IgD-negative memory B cell (primary cell): Measurements from ENCODE around the gene STX10. TPM values are rescaled to one million over a fixed set of nuclear protein-coding genes. Genes with fewer than 3 reads are reported as not detected.

Source experiments
- H3K27ac Mint-ChIP-seq, 3 donors: one replicate each; pipeline ENCODE4 v1.8.0; 2020 to 2022; ENCODE audit warnings: mild to moderate bottlenecking in 3 of 3, mixed read lengths in 3 of 3, moderate library complexity in 1 of 3
- H3K27me3 Mint-ChIP-seq: one replicate; pipeline ENCODE4 v1.8.0; 2021; ENCODE audit warnings: mixed read lengths
- H3K36me3 Mint-ChIP-seq: one replicate; pipeline ENCODE4 v1.8.0; 2020; ENCODE audit warnings: mild to moderate bottlenecking, mixed read lengths
- H3K4me1 Mint-ChIP-seq, 3 donors: one replicate each; pipeline ENCODE4 v1.8.0; 2020 to 2022; ENCODE audit warnings: mixed read lengths in 3 of 3, mild to moderate bottlenecking in 1 of 3
- H3K4me3 Mint-ChIP-seq, 4 donors: one replicate each; pipeline ENCODE4 v1.8.0; 2020 to 2022; ENCODE audit warnings: mild to moderate bottlenecking in 4 of 4, mixed read lengths in 4 of 4, moderate library complexity in 3 of 4
- H3K9me3 Mint-ChIP-seq, 3 donors: one replicate each; pipeline ENCODE4 v1.8.0; 2020 to 2021; ENCODE audit warnings: mixed read lengths in 3 of 3, mild to moderate bottlenecking in 1 of 3
- polyA plus RNA-seq: library from polyadenylated mRNA; unstranded; fragments of 300-500 nt; fragmentation: Illumina TruSeq; gene quantifications from one replicate; pipeline ENCODE4 v1.2.3, GENCODE V29; 2021

STX10 gene
- polyA plus RNA-seq, 1 donor from 2014 or later: 52.8 TPM

DNA sequence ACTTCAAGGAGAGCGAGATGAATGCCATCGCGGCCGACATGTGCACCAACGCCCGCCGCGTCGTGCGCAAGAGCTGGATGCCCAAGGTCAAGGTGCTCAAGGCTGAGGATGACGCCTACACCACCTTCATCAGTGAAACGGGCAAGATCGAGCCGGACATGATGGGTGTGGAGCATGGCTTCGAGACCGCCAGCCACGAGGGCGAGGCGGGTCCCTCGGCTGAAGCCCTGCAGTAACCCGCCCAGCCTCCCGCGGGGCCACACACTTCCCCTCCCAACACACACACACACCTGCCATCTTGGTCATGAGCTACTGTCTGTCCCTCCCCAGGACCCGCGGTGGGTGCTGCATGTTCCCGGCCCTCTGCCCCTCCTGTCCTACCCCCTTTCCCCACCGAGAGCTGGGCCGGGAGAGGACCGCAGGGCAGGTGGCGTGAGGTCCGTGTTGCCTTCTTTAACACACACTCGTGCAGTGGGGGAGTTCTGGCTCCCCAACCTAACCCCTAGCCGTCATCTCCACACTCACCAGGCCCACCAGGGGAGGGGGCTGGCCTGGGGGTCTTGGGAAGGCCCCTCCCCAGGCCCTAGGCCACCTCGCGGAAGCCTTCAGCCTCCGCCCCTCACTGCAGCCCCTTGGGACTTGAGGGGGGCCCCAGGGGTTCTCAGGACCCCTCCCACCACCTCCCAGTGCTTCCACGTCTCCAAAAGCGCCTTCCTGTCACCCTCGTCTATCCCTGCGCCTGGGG is 11.8 kb downstream of the STX10 start:
- peaks cover 0 to 4% (median 3%) of the 10 kb centered on the region in 3 donors for H3K4me1 Mint-ChIP-seq
- H3K27me3 Mint-ChIP-seq: no peaks in the 10 kb centered on the region
- H3K4me3 Mint-ChIP-seq: no peak overlapping the region
- H3K27ac Mint-ChIP-seq: no peak overlapping the region
- H3K36me3 Mint-ChIP-seq: no peaks in the 10 kb centered on the region
- H3K9me3 Mint-ChIP-seq: no peaks in the 10 kb centered on the region

DNA sequence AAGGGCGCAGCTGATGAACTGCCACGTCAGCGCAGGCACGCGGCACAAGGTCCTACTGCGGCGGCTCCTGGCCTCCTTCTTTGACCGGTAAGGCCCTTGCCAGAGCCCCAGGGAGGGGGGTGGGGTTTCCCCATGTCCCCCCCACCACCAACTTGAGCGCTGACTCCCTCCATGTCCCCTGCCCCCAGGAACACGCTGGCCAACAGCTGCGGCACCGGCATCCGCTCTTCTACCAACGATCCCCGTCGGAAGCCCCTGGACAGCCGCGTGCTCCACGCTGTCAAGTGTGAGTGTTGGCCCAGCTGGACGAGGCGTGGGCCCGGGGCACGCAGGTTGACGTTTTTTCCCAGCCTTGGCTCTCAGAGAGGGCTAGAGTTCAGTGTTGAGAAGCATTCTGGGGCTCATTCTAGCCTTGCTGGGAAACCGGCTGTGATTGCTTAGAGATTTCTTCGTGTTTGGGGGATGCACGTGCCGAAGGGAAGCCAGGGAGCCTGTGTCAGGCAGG is 12.8 kb downstream of the STX10 start:
- H3K36me3 Mint-ChIP-seq: no peaks in the 10 kb centered on the region
- H3K27me3 Mint-ChIP-seq: no peaks in the 10 kb centered on the region
- peaks cover 3 to 10% (median 3%) of the 10 kb centered on the region in 3 donors for H3K4me1 Mint-ChIP-seq
- peak overlapping the region in 1 of 3 donors; percentile 39 for H3K27ac Mint-ChIP-seq
- H3K4me3 Mint-ChIP-seq: no peak overlapping the region
- no peaks in the 10 kb centered on the region for H3K9me3 Mint-ChIP-seq

DNA sequence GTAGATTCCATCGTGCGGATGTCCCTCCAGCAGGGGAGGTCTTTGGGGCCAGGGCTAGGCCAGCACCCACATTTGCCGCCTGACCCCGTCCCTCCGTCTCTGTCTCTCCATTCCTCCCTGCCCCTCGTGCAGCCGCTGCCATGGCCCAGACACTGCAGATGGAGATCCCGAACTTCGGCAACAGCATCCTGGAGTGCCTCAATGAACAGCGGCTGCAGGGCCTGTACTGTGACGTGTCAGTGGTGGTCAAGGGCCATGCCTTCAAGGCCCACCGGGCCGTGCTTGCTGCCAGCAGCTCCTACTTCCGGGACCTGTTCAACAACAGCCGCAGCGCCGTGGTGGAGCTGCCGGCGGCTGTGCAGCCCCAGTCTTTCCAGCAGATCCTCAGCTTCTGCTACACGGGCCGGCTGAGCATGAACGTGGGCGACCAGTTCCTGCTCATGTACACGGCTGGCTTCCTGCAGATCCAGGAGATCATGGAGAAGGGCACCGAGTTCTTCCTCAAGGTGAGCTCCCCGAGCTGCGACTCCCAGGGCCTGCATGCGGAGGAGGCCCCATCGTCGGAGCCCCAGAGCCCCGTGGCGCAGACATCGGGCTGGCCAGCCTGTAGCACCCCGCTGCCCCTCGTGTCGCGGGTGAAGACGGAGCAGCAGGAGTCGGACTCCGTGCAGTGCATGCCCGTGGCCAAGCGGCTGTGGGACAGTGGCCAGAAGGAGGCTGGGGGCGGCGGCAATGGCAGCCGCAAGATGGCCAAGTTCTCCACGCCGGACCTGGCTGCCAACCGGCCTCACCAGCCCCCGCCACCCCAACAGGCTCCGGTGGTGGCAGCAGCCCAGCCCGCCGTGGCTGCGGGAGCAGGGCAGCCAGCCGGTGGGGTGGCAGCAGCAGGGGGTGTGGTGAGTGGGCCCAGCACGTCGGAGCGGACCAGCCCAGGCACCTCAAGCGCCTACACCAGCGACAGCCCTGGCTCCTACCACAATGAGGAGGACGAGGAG is 14.8 kb downstream of the STX10 start:
- Mint-ChIP-seq H3K9me3 (no peaks in the 10 kb centered on the region), H3K4me3 (peak overlapping the region in 1 of 4 donors; percentile 23), H3K36me3 (no peaks in the 10 kb centered on the region), H3K4me1 (peaks cover 3 to 13% (median 9%) of the 10 kb centered on the region in 3 donors), H3K27me3 (no peaks in the 10 kb centered on the region), H3K27ac (no peak overlapping the region)

DNA sequence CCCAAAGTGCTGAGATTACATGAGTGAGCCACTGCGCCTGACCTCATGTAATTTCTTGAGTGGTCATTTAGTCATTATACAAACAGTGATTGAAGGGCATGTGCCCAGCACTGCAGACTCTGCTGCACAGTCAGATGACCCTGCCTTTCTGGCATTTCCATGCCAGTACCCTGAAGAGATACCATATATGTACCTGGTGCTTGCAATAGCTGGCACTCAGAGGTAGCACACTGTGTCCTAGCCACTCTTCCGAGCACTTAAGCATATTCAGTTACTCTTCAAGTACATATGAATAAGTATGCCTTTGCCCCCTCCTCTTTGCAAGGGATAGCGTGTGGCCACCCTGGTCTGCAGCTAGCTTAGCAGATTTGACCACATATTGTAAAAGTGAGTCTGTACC is 15.5 kb downstream of the STX10 start:
- Mint-ChIP-seq H3K27ac (no peak overlapping the region), H3K27me3 (no peaks in the 10 kb centered on the region), H3K4me1 (peaks cover 3 to 14% (median 10%) of the 10 kb centered on the region in 3 donors), H3K9me3 (no peaks in the 10 kb centered on the region), H3K4me3 (peak overlapping the region in 1 of 4 donors; percentile 23), H3K36me3 (no peaks in the 10 kb centered on the region)

DNA sequence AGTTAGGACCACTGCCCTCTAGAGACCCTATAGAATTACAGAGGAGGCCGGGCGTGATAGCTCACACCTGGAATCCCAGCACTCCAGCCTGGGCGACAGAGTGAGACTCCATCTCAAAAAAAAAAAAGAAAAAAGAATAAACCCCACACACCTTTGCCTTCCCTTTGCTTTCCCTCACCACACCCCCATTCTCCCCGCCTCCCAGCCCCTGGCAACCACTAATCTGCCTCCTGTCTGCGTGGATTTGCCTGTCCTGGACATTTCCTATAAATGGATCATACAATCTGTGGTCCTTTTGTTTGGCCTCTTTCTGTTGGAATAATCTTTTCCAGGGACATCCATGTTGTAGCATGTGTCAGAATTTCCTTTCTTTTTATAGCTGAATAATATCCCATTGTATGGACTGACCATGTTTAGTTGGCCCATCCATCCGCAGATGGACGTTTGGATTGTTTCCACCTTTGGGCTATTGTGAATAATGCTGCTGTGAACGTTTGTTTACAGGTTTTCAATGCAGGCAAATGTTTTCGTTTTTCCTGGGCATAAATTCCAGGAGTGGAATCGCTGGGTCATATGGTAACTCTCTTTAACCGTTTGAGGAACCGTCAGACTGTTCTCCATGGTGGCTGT is 16.8 kb downstream of the STX10 start:
- Mint-ChIP-seq H3K4me3 (no peak overlapping the region), H3K27me3 (no peaks in the 10 kb centered on the region), H3K27ac (no peak overlapping the region), H3K9me3 (no peaks in the 10 kb centered on the region), H3K36me3 (no peaks in the 10 kb centered on the region), H3K4me1 (peaks cover 7 to 15% (median 14%) of the 10 kb centered on the region in 3 donors)

DNA sequence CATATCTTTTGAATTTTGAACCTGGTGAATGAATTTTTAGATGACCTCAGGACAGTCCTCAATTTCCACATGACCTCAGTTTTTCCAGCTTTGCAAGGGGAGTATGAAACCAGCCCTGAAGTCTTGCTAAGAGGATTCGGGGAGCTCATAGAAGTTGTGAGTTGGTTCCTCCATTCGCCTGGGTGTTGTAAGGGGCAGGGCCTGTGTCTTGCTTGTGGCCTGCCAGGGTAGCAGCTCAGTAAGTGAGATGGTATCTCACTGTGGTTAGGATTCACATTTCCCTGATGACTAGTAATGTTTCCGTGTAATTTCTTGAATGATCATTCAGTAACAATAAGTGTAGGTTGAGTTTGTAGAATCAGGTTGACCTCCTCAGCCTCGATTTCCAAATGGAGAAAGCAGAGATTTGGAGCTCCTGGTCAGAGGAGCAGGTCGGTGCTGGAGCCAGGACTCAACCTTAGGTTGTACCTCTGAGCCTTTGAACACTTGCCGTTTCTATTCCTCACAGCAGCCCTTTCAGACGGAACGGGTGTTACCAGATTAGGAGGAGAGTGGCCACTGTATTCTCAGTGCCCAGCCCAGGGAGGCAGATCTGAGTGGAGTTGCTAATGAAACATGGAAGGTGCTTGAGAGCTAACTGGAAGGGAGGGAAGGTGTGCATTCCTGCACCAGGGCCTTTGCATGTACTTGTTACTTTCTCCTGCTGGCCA is 17.5 kb downstream of the STX10 start:
- Mint-ChIP-seq H3K4me3 (peak overlapping the region in 1 of 4 donors; percentile 28), H3K36me3 (no peaks in the 10 kb centered on the region), H3K27me3 (no peaks in the 10 kb centered on the region), H3K27ac (peak overlapping the region in 1 of 3 donors; percentile 57), H3K9me3 (no peaks in the 10 kb centered on the region), H3K4me1 (peaks cover 7 to 17% (median 15%) of the 10 kb centered on the region in 3 donors)

DNA sequence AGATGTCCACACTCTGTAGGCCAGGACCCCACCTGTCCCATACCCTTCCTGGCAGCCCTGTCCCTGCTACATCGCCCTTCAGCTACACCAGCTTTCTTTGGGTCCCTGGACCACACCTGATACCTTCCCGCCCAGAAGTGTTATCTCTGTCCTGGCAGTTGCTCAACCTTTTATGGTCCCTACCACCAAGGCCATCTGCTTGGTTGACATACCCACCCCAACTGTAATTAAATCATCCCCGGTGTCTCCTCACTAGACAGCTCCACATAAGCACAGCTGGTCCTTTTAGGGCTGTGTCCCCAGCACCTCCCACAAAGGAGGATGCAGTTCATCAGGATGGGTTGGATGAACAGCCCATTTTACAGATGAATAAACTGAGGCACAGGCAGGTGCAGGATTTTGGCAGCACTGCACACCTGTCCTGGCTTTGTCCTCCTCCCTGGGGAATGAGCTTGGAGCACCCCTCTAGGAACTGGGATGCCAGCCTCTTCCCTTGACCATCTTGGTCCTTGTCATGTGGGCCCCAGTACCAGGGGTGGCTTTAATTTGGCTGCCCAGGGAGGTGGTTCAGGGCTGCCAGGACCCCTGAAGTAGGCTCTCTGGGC is 19.2 kb downstream of the STX10 start:
- Mint-ChIP-seq H3K27me3 (no peaks in the 10 kb centered on the region), H3K4me3 (no peak overlapping the region), H3K4me1 (peaks cover 7 to 19% (median 16%) of the 10 kb centered on the region in 3 donors), H3K36me3 (no peaks in the 10 kb centered on the region), H3K9me3 (no peaks in the 10 kb centered on the region), H3K27ac (no peak overlapping the region)

DNA sequence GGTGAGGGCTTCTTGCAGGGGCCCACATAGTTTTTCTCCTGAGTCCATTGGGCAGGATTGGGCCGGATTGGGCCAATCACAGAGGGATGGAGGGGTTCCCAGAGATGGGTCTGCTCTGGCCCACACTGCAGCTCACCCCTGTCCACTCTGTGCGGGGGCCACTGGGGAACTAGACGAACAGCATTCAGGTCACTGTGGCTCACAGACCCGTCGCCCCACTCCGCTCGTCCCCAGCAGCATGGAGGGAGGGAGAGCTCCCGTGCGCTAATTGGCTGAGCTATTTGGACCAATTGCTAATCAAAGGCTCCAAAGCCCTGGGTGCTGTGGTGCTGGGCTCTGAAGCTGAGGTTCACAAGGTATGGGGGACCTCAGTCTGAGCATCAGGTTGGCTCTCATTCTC is 20.8 kb downstream of the STX10 start:
- Mint-ChIP-seq H3K4me3 (no peak overlapping the region), H3K27me3 (no peaks in the 10 kb centered on the region), H3K27ac (no peak overlapping the region), H3K36me3 (no peaks in the 10 kb centered on the region), H3K9me3 (no peaks in the 10 kb centered on the region), H3K4me1 (peaks cover 7 to 19% (median 16%) of the 10 kb centered on the region in 3 donors)

DNA sequence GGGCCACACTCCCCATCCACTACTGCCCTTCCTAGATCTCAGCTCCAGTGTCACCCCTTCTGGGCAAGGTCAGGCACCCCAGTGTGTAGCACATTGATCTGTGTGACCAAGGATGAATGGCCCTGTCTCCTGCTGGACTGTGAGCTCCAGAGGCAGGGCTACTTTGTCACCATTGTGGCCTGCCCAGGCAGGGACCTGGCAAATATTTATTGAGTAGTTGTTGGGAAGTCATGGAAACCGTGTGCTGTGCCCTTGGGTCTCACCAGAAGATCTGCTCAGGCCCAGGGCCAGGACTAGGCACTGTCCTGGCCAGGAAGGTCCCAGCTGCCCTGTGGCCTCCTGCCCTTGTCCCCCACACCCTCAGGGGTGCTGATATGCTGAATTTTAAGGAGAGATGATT is 21.6 kb downstream of the STX10 start:
- Mint-ChIP-seq H3K9me3 (no peaks in the 10 kb centered on the region), H3K27ac (peak overlapping the region in 1 of 3 donors; percentile 59), H3K36me3 (no peaks in the 10 kb centered on the region), H3K4me1 (peaks cover 10 to 18% (median 18%) of the 10 kb centered on the region in 3 donors), H3K4me3 (no peak overlapping the region), H3K27me3 (no peaks in the 10 kb centered on the region)

DNA sequence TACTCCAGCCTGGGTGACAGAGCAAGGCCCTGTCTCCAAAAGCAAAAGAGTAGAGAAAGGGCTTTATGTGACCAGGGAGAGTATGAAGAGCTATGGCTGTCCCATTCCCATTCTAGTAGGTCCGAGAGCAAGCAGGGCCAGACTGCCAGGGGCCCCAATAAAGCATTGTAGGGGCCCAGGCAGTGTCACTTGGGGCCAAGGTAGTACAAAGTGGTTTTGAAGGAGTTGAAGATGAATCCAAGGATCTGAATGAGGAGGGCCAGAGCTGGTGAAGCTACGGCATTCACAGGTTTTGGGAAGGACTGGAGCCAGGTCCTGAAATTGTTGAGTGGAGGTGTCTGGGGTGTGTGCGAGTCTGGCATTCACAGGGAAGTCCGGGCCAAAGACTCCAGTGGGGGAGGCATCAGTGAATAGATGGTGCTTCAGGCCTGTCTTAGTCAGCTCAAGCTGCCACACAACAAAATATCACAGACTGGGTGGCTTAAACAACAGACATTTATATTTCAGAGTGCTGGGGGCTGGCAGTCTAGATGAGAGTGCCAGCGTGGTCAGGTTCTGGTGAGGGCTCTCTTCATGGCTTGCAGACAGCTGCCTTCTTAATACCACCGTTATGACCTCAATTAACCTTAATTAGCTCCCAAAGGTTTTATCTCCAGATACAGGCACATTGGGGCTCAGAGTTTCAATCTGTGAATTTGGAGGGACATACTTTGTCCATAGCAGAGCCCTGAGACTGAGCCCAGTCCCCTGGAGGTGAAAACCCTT is 22.2 kb downstream of the STX10 start:
- H3K4me1 Mint-ChIP-seq: peaks cover 8 to 23% (median 15%) of the 10 kb centered on the region in 3 donors
- H3K27ac Mint-ChIP-seq: no peak overlapping the region
- no peaks in the 10 kb centered on the region for H3K9me3 Mint-ChIP-seq
- H3K4me3 Mint-ChIP-seq: no peak overlapping the region
- H3K27me3 Mint-ChIP-seq: no peaks in the 10 kb centered on the region
- no peaks in the 10 kb centered on the region for H3K36me3 Mint-ChIP-seq

DNA sequence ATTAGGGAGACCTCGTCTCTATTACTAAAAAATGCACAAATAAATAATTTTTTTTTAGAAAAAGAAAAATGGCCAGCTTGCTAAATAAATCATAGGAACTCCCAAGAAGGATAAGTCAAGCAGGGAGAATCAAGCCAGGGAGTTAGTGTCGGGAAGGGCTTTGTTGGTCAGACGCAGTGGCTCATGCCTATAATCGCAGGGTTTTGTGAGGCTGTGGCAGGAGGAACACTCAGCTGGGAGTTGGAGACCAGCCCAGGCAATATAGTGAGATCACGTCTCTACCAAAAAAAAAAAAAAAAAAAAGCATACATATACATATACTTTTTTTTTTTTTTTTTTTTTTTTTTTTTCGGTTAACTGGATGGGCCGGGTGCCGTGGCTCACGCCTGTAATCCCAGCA is 23.1 kb downstream of the STX10 start:
- Mint-ChIP-seq H3K36me3 (no peaks in the 10 kb centered on the region), H3K9me3 (no peaks in the 10 kb centered on the region), H3K4me1 (peaks cover 12 to 24% (median 16%) of the 10 kb centered on the region in 3 donors), H3K4me3 (no peak overlapping the region), H3K27ac (no peak overlapping the region), H3K27me3 (no peaks in the 10 kb centered on the region)

DNA sequence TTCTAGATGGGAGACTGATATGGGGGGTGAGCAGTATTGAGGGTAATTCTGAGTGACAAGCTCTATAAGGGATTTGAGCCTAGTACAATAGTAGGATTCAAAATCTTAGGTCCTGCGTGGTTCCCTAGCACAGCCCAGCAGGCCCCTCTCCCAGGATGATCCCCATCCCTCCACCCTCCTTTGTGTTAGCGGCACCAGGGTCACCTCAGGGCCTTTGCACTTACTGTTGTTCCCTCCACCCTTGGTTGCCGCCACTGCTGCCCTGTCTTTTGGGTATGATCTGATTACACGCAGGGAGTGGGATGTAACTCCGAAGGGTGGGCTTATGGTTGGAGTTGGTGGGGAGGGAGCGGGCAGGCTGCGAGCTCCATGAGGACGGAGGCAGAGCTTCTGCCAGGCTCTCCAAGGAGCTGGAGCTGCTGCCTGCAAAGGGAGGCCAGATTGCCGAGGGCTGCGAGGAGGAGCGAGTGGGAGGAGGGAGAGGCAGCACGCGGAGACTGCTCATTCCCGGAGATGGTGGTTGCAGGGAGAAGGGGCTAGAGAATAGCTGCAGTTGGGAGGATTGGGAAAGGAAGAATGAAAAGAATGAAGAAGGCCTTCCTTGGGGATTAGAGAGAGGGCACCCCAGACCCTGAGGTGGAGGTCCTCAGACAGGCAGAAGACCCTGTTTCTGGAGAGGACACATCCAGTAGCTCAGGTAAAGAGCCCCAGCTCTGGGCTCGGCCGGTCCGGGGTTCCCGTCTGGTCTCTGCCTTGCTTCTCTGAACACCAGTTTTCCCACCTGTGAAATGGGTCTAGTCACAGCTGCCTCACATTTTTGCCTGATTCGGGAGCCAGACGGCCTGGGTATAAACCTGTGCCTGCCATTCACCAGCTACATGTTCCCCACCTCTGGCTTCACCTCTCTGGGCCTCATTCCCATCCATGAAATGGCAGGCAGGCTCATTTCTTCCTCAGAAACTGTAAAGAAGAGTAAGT is 26.9 kb downstream of the STX10 start:
- Mint-ChIP-seq H3K27me3 (no peaks in the 10 kb centered on the region), H3K4me3 (peak overlapping the region in 2 of 4 donors; percentile 45 to 58), H3K4me1 (peaks cover 24 to 35% (median 29%) of the 10 kb centered on the region in 3 donors), H3K36me3 (no peaks in the 10 kb centered on the region), H3K9me3 (no peaks in the 10 kb centered on the region), H3K27ac (peak overlapping the region; percentile 15 to 86 (median 39))
